ENCODE results near the gene UQCRHL.
"Not testable (repeated sequence)": the region's sequence is repeated elsewhere in the genome, so short reads cannot be mapped to it uniquely, and the experiment has no call there.

UQCRHL gene

DNA sequence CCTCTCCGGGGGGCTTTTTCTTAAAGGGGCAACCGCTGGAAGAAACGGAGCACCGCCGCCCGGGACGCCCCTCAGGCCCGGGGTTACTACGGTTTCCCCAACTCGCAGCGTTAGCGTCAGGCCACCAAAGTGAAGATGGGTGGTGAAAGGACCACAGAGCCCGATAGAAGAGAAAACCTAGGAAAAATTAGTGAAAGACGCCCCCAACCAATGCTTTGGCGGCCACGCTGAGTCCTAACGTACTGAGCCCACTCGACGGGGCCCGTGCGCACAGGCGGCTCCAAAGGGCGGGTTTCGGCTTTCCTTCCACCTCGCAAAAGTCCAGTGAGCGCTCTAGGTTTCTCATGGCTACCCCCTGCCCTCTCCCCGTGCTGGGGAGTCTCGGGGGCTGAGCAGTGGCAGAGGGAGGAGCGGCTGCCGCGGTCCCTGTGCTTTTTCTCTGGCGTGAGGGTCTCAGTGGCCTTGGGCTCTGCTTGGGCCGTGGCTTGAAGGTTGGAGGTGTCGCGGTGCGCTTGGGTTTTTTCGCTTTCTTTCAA lies 27.8 kb upstream of the UQCRHL start:
- no peak for DNase-seq (ENCODE audit: low read depth)

DNA sequence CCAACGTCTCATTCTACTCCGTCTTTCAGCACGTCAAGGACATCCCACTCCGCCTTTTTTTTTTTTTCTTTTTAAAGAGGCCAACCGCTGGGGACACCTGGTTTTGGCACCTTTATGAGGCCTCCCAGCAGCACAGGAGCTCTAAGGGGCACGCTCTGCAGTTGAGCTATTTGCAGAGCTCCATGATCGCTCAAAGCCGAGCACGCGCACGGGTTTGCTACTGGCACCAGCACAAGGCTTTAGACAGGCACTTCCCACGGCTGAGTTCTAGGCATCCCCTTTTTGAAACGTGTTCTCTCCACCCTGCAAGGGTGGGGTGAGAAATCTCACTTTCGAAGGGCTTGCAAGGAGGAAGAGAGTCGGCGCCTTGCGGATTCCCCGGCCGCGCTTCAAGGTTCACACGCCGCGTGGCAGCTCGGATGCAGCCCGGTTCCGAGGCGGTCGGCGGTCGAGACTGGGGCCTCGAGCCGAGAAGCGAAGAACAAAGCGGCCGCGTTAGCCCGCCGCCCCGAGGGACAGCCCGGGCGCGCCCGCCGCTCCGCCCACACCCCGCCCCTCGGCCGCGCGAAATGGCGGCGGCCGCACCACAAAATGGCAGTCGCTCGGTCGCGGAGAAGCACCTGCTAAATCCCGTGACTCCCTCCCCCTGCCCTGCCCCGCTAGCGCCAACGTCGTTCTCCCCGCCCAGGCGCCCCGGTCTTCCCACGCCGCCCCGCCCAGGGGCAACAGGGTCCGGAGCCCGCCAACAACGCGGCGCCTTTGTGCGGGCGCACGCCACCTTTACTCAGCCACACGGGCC lies 27.2 kb upstream of the UQCRHL start:
- peak; percentile 93 for DNase-seq (ENCODE audit: low read depth)

DNA sequence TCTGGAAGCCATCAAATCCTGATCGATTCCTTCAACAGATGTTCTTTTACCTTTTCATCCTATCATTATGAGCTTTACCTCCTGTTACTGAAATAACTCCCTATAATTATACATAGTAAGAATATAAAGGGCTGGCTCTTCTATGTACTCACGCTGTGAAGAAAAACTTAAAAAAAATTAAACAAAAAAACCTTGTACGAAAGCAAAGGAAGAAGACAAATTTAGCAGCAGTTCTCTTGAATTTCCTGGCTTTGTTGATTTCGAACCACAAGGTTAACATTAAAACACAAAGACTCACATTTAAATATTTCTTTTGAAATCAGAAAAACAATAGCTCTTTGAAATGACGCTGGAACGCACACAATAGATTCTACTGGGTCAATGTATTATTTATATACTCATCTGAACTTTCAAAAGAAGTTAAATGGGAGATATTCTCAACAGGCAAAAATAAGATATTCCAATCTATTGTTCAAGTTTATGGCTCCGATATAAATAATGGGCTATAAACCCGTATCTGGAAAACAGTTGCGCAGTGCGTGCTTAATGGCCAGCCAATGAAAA lies 26.5 kb upstream of the UQCRHL start:
- DNase-seq (ENCODE audit: low read depth), result no peak

DNA sequence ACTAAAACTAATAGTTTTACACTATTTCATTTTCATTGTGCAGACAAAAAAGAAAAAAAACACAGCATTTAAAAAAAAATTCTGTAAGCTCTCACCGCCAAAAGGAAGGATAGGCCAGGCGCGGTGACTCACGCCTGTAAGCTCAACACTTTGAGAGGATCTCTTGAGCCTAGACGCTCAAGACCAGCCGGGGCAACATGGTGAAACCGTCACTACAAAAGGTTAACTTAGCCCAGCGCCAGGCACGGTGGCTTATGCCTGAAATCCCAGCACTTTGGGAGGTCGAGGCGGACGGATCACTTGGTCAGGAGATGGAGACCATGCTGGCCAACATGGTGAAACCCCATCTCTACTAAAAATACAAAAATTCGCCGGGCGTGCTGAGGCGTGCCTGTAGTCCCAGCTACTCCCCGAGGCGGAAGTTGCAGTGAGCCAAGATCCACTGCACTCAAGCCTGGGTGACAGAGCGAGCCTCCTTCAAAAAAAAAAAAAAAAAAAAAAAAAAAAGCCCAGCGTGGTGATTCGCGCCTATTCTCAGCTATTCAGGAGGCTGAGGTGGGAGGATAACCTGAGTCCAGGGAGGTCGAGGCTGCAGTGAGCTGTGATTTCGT lies 25.7 kb upstream of the UQCRHL start:
- peak; percentile 26 for DNase-seq (ENCODE audit: low read depth)

DNA sequence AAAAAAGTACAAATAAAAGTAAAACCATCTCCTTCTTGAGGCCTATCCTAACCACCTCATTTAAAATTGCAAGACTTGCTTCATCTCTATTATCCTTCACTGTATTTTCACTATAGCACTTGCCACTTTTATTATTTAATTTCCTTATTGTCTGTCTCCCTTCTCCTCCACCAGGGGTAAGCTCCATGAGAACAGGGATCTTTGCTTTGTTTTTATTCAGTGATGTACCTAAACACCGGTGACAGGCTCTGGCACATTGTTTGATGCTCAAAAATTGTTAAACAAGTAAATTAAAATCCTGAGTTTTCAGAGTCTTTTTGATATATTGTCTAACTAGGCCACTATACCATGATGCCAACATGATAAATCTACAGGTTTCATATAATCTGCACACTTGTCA lies 22.8 kb upstream of the UQCRHL start:
- no peak for DNase-seq (ENCODE audit: low read depth)

DNA sequence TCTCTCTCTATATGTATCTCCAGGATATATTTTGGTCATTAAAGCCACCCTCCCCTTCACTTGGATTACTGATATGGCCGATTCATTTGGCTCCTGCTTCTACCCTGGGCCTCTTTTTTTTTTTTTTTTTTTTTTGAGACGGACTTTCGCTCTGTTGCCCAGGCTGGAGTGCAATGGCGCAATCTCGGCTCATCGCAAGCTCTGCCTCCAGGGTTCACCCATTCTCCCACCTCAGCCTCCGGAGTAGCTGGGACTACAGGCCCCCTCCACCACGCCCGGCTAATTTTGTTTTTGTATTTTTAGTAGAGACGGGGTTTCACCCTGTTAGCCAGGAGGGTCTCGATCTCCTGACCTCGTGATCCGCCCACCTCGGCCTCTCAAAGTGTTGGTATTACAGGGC lies 21.5 kb upstream of the UQCRHL start:
- DNase-seq (ENCODE audit: low read depth), result not testable (repeated sequence)

DNA sequence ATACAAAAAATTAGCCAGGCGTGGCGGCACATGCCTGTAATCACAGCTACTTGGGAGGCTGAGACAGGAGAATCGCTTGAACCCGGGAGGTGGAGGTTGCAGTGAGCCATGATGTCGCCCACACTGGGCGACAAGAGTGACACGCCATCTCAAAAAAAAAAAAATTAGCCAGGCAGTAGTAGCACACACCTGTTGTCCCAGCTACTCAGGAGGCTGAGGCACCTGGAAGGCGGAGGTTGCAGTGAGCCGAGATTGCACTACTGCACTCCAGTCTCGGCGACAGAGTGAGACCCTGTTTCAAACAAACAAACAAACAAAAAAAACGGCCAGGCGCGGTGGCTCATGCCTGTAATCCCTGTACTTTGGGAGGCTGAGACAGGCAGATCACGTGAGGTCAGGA lies 20.1 kb upstream of the UQCRHL start:
- not testable (repeated sequence) for DNase-seq (ENCODE audit: low read depth)

DNA sequence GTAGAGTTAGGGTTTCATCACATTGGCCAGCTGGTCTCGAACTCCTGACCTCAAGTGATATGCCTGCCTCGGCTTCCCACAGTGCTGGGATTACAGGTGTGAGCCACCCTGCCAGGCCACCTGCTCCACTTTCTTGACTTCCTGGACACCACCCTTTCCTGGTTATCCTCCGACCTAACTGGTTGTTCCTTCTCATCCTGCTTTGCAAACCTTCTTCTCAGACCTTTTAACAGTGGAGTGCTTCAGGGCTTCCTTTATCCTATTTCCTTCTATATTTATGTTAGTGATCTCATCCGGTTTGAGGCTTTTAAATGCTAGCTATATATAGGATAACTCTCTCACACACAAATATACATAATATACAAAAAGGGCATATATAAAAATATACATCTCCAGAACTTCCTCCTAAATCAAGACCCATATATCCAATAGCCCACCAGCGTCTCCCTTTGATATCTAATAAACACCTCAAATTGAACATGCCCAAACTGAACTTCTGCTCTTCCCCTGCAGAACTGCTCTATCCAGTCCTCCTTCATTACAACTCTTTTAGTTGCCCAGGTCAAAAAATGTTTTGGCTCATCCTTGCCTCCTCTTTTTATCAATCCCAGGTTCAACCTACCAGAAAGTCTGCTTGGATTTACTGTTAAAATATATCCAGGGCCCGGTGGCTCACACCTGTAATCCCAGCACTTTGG lies 19.5 kb upstream of the UQCRHL start:
- DNase-seq (ENCODE audit: low read depth), result no peak

DNA sequence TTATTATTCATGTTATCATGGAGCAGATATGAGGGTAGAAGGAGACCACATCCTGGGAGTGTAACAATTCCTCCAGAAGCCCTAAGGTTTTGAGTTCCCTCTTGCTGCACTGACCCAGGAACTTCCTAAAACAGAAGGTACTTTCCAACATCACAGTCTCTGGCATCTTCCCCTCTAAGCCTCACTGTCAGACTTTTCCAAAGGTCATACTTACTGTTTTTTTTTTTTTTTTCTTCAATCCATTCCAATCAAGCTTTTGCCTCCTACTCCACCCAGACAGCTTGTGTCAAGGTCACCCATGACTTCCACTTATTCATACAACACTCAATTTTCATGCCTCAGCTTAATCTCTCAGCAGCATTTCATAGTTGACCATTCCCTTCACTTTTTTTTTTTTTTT lies 18.4 kb upstream of the UQCRHL start:
- DNase-seq (ENCODE audit: low read depth), result no peak

DNA sequence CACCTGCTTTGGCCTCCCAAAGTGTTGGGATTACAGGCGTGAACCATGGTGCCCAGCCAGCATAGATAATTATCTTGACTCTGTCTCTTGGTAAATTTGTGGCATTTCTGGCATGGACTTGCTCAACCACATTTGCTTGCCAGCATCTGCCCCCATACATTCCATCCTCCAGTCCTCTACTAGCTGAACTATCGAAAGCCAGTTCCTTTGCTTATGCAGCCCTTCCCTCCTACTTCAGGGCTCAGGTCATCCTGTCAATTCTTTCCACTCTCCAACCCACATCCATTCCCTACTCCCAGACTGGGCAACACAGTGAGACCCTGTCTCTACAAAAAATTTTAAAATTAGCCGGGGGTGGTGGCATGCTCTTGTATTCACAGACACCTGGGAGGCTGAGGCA lies 13.0 kb upstream of the UQCRHL start:
- peak; percentile 29 for DNase-seq (ENCODE audit: low read depth)

DNA sequence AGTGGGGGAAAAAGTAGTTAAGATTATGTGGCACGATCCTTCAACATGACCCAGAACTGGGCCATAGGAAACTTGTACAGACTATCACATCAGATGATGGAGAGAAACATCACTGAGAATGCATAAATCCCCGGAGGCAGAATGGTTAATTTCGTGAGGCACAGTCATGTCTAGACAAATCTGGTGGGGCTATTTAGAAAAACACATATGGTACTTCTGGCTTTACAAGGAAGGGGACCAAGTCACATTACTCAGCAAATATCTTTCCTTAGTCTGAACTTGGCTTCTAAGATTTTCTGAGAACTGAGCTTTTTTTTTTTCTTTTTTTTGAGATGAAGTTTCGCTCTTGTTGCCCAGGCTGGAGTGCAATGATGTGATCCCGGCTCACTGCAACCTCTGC lies 9.2 kb upstream of the UQCRHL start:
- no peak for DNase-seq (ENCODE audit: low read depth)

DNA sequence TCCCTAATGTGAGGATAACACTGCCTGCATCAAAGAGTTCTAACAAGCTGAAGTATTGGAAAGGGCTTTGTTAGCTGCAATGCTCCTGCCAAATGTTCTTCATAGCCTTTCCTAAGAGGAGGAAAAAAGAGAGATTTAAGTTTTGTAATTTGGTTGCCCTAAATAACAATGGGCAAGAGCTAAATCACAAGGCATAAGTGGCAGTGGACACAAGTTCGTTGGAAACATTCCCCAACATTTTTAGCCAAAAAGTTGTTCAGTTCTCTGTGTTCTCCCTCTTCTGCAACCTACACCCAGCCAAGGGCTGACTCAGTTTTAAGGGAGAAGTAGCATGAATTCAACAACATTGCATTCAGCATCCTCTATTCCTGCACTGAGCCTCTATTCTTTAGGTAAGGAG lies 2.6 kb upstream of the UQCRHL start:
- DNase-seq (ENCODE audit: low read depth), result no peak

DNA sequence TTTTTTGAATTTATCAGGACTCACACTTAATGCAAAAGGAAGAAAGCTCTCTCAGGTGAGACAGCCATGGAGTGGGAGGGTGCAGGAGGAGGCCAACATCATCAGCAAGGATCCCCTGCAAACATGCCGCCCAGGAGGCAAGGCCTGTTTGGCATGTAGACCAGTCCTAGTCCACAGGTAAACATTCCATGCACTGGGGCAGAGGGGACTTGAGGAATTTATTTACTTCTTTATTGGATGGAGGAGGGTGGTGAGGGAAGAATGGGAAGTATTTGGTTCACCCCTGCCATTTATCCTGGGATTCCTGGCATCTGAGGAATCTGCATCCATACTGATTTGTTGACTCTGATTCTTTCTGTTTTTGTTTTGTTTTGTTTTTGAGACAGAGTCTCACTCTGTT lies 1.5 kb upstream of the UQCRHL start:
- DNase-seq (ENCODE audit: low read depth), result no peak

DNA sequence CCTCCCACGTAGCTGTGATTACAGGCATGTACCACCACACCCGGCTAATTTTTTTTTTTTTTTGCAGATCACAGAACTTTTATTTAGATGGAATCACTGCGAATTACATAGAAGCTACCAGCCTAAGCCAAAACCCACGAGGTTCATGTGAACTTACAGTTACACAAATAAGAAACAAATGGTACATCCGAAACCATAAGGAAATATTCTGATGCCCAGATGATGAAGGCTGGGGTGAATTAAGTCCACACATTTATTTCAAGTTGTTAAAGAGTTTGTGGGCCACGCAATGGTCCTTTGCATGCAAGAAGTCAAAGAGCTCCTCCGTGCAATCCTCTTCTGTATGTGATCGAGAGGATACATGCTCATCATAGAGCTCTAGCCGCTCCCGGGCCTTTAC lies 328 bp downstream of the UQCRHL start:
- no peak for DNase-seq (ENCODE audit: low read depth)

DNA sequence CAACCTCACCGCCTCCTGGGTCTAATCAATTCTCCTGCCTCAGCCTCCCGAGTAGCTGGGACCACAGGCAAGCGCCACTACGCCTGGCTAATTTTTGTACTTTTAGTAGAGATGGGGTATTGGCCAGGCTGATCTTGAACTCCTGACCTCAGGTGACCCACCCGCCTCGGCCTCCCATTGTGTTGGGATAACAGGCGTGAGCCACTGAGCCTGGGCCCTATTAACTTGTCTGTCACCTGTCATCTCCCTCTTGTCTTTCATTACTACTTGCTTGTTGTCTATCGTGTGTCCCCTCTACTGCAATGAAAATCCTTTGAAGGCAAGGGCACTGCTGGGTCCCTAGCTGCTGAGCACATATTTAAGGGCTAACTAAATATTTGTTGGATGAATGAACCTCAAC lies 3.4 kb downstream of the UQCRHL start:
- DNase-seq (ENCODE audit: low read depth), result no peak

DNA sequence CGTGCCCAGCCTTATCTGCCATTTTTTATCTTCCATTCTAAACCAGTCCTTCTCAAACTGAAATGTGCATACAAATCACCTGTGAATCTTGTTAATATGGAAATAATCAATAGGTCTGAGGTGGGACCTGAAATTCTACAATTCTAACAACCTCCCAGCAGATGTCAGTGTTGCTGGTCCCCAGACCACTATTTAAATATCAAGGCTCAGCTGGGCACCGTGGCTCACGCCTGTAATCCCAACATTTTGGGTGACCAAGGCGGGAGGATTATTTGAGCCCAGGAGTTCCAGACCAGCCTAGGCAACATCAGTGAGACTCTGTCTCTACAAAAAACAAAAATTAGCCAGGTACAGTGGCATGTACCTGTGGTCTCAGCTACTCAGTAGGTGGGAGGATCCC lies 4.1 kb downstream of the UQCRHL start:
- no peak for DNase-seq (ENCODE audit: low read depth)

DNA sequence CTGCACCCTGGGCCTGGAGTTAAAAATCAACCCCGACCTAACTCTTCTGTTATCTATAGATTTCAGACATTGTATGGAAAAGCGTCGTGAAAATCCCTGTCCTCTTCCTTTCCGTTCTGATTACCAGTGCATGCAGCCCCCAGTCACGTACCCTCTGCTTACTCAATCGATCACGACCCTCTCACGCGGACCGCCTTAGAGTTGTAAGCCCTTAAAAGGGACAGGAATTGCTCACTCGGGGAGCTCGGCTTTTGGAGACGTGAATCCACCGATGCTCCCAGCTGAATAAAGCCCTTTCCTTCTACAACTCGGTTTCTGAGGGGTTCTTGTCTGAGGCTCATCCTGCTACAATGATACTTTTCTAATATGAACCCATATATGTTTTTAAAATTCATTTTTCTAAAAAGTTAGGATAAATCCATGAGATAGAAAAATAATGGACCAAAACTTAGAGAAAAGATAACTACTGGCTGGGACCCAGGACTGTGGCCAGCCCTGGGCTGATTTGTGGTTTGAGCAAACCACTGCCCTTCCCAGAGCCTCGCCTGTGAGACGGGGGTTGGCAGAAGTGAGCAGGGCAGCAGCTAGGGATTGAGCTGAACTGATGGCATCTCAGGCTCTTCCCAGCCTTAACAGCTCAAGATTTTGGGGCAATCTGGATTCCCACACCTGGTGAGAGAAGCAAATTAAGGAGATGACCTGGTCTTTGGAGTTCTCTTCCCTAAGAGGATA lies 5.0 kb downstream of the UQCRHL start:
- DNase-seq (ENCODE audit: low read depth), result peak; percentile 26

DNA sequence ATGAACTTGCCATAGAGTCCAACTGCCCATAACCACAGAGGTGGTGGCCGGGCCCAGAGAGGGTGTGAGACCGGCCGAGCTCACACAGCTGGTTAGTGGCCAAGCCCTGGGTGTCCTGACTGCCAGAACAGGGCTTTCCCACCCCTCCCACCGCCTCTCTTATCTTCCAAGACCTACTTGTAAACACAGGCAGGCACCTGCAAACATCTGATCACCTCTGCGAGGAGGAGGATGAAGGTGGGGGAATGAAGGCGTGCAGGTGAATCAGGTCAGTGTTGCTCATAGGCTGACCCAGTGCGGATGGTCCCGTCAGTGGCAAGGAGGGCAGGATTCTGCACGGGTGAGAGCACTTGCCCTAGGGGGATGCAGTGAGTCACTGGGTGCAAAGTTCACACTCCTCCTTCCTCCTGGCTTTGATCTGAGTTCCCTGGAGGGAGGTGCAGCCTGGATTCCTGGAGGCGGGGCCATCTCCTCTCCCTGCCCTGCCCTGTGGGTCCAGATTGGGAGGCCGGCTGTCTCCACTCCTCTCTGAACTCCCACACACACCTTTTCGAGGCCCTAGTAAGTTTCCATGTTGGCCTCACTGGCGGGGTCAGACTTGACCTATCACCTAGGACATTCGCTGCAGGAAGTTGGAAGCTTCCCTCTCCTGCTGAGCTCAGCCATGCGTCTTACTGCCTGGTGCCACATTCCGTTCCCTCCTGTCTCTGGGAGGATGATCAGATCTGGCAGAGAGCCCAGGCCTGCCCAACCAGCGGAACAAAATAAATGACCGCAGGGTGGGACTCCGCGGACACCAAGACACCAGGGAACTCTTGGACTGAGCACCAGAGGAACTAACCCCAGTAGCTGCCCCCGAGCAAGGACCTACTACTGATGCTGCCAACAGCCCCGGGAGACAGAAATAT lies 7.3 kb downstream of the UQCRHL start:
- DNase-seq (ENCODE audit: low read depth), result peak; percentile 40

DNA sequence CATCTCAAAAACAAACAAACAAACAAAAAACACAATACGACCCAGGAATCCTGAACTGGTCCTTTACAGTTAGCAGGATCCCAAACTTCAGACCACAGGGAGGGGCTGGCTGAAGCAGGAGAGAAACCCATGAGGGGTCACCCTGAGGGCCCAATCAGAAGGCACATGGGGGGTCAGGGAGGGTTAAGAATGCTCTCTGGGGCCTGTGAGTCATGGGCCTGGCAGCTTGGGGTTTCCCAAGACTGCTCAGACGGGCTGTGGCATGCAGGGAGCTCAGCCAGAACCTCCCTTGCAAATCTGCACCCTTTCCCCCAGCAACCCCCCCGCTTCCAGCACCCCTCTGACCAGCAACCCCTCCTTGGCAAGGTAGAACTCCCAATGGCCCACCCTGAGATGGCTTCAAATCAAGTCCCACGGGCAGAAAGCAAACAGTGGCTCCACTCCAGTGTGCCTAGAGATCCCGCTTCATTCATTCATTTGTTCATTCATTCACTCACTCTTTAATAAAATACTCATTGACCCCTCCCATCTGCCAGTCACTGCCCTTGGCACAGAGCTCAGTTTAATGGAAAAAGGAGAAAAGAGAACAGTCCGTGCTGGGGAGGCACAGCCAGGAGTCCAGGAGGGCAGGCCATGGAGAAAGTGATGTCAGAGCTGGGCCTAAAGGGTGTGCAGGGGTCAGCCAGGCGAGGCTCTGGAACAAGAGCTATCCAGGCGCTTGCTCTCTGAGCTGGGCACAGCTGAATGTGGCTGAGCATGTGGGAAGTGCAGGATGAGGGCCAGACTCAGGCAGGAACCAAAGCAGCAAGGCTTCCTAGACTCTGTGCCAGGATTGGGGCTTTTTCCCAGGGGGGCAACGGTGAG lies 8.2 kb downstream of the UQCRHL start:
- DNase-seq (ENCODE audit: low read depth), result peak; percentile 98
